Activated T-cell treated with anti-CD3 and anti-CD28 coated beads for 48 hours (primary cell): ENCODE results near the gene LRRC14B.
"Not testable (repeated sequence)": the region's sequence is repeated elsewhere in the genome, so short reads cannot be mapped to it uniquely, and the experiment has no call there.

ENCODE experiments used
- DNase-seq: peaks from one replicate; pipeline ENCODE4 v3.0.0-alpha.2; 2020; ENCODE audit warnings: low read depth

Gene LRRC14B

GRCh38 chr5:192970-193831 is 1.9 kb downstream of the LRRC14B start:
- no peak for DNase-seq

- DNase-seq: no peak
These were observed 2.8 kb downstream of the LRRC14B start for GRCh38 chr5:194102-194501.

GRCh38 chr5:194603-195209 is 3.4 kb downstream of the LRRC14B start:
- no peak for DNase-seq

GRCh38 chr5:195401-196160 is 4.3 kb downstream of the LRRC14B start:
- DNase-seq: no peak

- no peak for DNase-seq
These were observed 5.1 kb downstream of the LRRC14B start for GRCh38 chr5:196350-196749.

GRCh38 chr5:197031-197430 is 5.7 kb downstream of the LRRC14B start:
- DNase-seq: not testable (repeated sequence)

- no peak for DNase-seq
These were observed 6.7 kb downstream of the LRRC14B start for GRCh38 chr5:197892-198489.

GRCh38 chr5:198516-199196 is 7.4 kb downstream of the LRRC14B start:
- DNase-seq: no peak

- DNase-seq: no peak
These were observed 8.1 kb downstream of the LRRC14B start for GRCh38 chr5:199197-199949.

GRCh38 chr5:199950-200645 is 8.8 kb downstream of the LRRC14B start:
- DNase-seq: no peak

- DNase-seq: no peak
These were observed 9.7 kb downstream of the LRRC14B start for GRCh38 chr5:200985-201384.

GRCh38 chr5:201672-202071 is 10.4 kb downstream of the LRRC14B start:
- no peak for DNase-seq

- DNase-seq: no peak
These were observed 12.1 kb downstream of the LRRC14B start for GRCh38 chr5:203246-203930.

- DNase-seq: no peak
These were observed 12.7 kb downstream of the LRRC14B start for GRCh38 chr5:204001-204400.

GRCh38 chr5:204462-204861 is 13.2 kb downstream of the LRRC14B start:
- DNase-seq: no peak

- no peak for DNase-seq
These were observed 13.8 kb downstream of the LRRC14B start for GRCh38 chr5:204966-205670.

GRCh38 chr5:206406-206805 is 15.1 kb downstream of the LRRC14B start:
- no peak for DNase-seq

- DNase-seq: no peak
These were observed 15.7 kb downstream of the LRRC14B start for GRCh38 chr5:206927-207536.

- no peak for DNase-seq
These were observed 16.3 kb downstream of the LRRC14B start for GRCh38 chr5:207599-207998.
